ENCODE data around the gene CHID1. TPM values are rescaled to one million over a fixed set of nuclear protein-coding genes. Genes with fewer than 3 reads are reported as not detected.

The CHID1 gene
- total RNA-seq, 1 donor from 2014 or later = 51.8 TPM

- intact Hi-C loops (cut with micrococcal nuclease) = no loop called here
Measured at GRCh38 chr11:889257-889656, 21.4 kb downstream of the CHID1 start.

GRCh38 chr11:888310-889212, 22.0 kb downstream of the CHID1 start:
- intact Hi-C loops (cut with micrococcal nuclease) = no loop called here

GRCh38 chr11:887589-887988, 23.0 kb downstream of the CHID1 start:
- intact Hi-C loops (cut with micrococcal nuclease) = no loop called here

GRCh38 chr11:886568-886967, 24.0 kb downstream of the CHID1 start:
- intact Hi-C loops (cut with micrococcal nuclease) = no loop called here

GRCh38 chr11:884578-885070, 26.0 kb downstream of the CHID1 start:
- intact Hi-C loops (cut with micrococcal nuclease) = no loop called here

GRCh38 chr11:883527-883926, 27.1 kb downstream of the CHID1 start:
- intact Hi-C loops (cut with micrococcal nuclease) = no loop called here

- intact Hi-C loops (cut with micrococcal nuclease) = no loop called here
Measured at GRCh38 chr11:882596-882995, 28.0 kb downstream of the CHID1 start.

GRCh38 chr11:880447-880846, 30.2 kb downstream of the CHID1 start:
- intact Hi-C loops (cut with micrococcal nuclease) = no loop called here

GRCh38 chr11:877565-877964, 33.0 kb downstream of the CHID1 start:
- intact Hi-C loops (cut with micrococcal nuclease) = no loop called here

GRCh38 chr11:876545-876944, 34.1 kb downstream of the CHID1 start:
- intact Hi-C loops (cut with micrococcal nuclease) = no loop called here

- intact Hi-C loops (cut with micrococcal nuclease) = no loop called here
Measured at GRCh38 chr11:875769-876301, 34.8 kb downstream of the CHID1 start.

- intact Hi-C loops (cut with micrococcal nuclease) = no loop called here
Measured at GRCh38 chr11:875203-875602, 35.4 kb downstream of the CHID1 start.

- intact Hi-C loops (cut with micrococcal nuclease) = no loop called here
Measured at GRCh38 chr11:873706-874105, 36.9 kb downstream of the CHID1 start.

GRCh38 chr11:872799-873198, 37.8 kb downstream of the CHID1 start:
- intact Hi-C loops (cut with micrococcal nuclease) = no loop called here

GRCh38 chr11:871472-871871, 39.1 kb downstream of the CHID1 start:
- intact Hi-C loops (cut with micrococcal nuclease) = no loop called here

- intact Hi-C loops (cut with micrococcal nuclease) = no loop called here
Measured at GRCh38 chr11:870418-870817, 40.2 kb downstream of the CHID1 start.

- intact Hi-C loops (cut with micrococcal nuclease) = no loop called here
Measured at GRCh38 chr11:870127-870413, 40.5 kb downstream of the CHID1 start.

- intact Hi-C loops (cut with micrococcal nuclease) = no loop called here
Measured at GRCh38 chr11:869399-870126, 41.0 kb downstream of the CHID1 start.

GRCh38 chr11:868802-869201, 41.8 kb downstream of the CHID1 start:
- intact Hi-C loops (cut with micrococcal nuclease) = no loop called here

- intact Hi-C loops (cut with micrococcal nuclease) = no loop called here
Measured at GRCh38 chr11:868394-868793, 42.2 kb downstream of the CHID1 start.

GRCh38 chr11:867856-868358, 42.7 kb downstream of the CHID1 start:
- intact Hi-C loops (cut with micrococcal nuclease) = no loop called here

- intact Hi-C loops (cut with micrococcal nuclease) = no loop called here
Measured at GRCh38 chr11:866481-866880, 44.1 kb downstream of the CHID1 start.
